Hematopoietic multipotent progenitor cell treated with erythropoietin and hydrocortisone succinate and interleukin-3 and kit ligand, for 15 days (in vitro differentiated cells): ENCODE measurements around the gene CACNA1C.

Experiments
- DNase-seq: peaks from one replicate; pipeline ENCODE4 v3.0.0-alpha.2; 2015; ENCODE audit warnings: low spot score

CACNA1C gene

GRCh38 chr12:2258025-2258424, 205.2 kb downstream of the CACNA1C start:
- DNase-seq = no peak

- no peak for DNase-seq
Observed at GRCh38 chr12:2259369-2259768, 206.6 kb downstream of the CACNA1C start.

- DNase-seq = no peak
Observed at GRCh38 chr12:2260441-2260840, 207.7 kb downstream of the CACNA1C start.

- DNase-seq = no peak
Observed at GRCh38 chr12:2261708-2262107, 208.9 kb downstream of the CACNA1C start.

- no peak for DNase-seq
Observed at GRCh38 chr12:2262449-2262848, 209.7 kb downstream of the CACNA1C start.

GRCh38 chr12:2263901-2264300, 211.1 kb downstream of the CACNA1C start:
- DNase-seq = no peak

GRCh38 chr12:2264651-2265232, 212.0 kb downstream of the CACNA1C start:
- DNase-seq = no peak

- no peak for DNase-seq
Observed at GRCh38 chr12:2265461-2266167, 212.8 kb downstream of the CACNA1C start.

GRCh38 chr12:2266666-2267620, 214.2 kb downstream of the CACNA1C start:
- no peak for DNase-seq

- DNase-seq = no peak
Observed at GRCh38 chr12:2267703-2268470, 215.1 kb downstream of the CACNA1C start.

- no peak for DNase-seq
Observed at GRCh38 chr12:2268471-2269286, 215.9 kb downstream of the CACNA1C start.

GRCh38 chr12:2270846-2271245, 218.1 kb downstream of the CACNA1C start:
- no peak for DNase-seq

GRCh38 chr12:2271961-2272360, 219.2 kb downstream of the CACNA1C start:
- DNase-seq = no peak

GRCh38 chr12:2273288-2273687, 220.5 kb downstream of the CACNA1C start:
- DNase-seq = no peak

- DNase-seq = no peak
Observed at GRCh38 chr12:2273751-2274150, 221.0 kb downstream of the CACNA1C start.

GRCh38 chr12:2274733-2275132, 221.9 kb downstream of the CACNA1C start:
- DNase-seq = no peak

GRCh38 chr12:2276288-2277033, 223.7 kb downstream of the CACNA1C start:
- DNase-seq = no peak

GRCh38 chr12:2277492-2278155, 224.8 kb downstream of the CACNA1C start:
- DNase-seq = no peak

- no peak for DNase-seq
Observed at GRCh38 chr12:2281446-2281845, 228.7 kb downstream of the CACNA1C start.

GRCh38 chr12:2282318-2282717, 229.5 kb downstream of the CACNA1C start:
- no peak for DNase-seq
